Gastrocnemius medialis (tissue), 4 donors: ENCODE measurements around the gene KDM3B. TPM values are rescaled to one million over a fixed set of nuclear protein-coding genes. Genes with fewer than 3 reads are reported as not detected.

ENCODE experiments used
- ATAC-seq, 2 donors: fragments of 150-250 bp; one replicate each; pipeline ENCODE4 v1.9.1; 2016
- DNase-seq, 2 donors: peaks; one replicate each; pipeline ENCODE4 v3.0.0-alpha.2; 2019
- H3K27ac ChIP-seq, 4 donors: fragments of 200-600 bp; sonication (generic); 1 replicate in 1 of 4; 2 replicates in 3 of 4; pipeline ENCODE4 v1.5.1; 2016 to 2018; ENCODE audit warnings: mild to moderate bottlenecking in 2 of 4, moderate library complexity in 1 of 4
- H3K27me3 ChIP-seq, 3 donors: fragments of 200-600 bp; sonication (generic) in 2 of 3; 1 replicate in 1 of 3; 2 replicates in 2 of 3; pipeline versions ENCODE4 v1.5.1 to v1.6.0; 2016 to 2019; ENCODE audit warnings: mild to moderate bottlenecking in 1 of 3, moderate library complexity in 1 of 3
- H3K36me3 ChIP-seq, 2 donors: fragments of 200-600 bp; sonication (generic) in 1 of 2; one replicate each; pipeline ENCODE4 v1.5.1; 2017 to 2018
- H3K4me1 ChIP-seq, 2 donors: fragments of 200-600 bp; sonication (generic) in 1 of 2; one replicate each; pipeline ENCODE4 v1.5.1; 2016 to 2017; ENCODE audit warnings: mild to moderate bottlenecking in 2 of 2
- H3K4me3 ChIP-seq, 4 donors: fragments of 200-600 bp; sonication (generic) in 3 of 4; 1 replicate in 1 of 4; 2 replicates in 3 of 4; pipeline ENCODE4 v1.5.1; 2016 to 2019; ENCODE audit warnings: mild to moderate bottlenecking in 2 of 4
- H3K9me3 ChIP-seq, 3 donors: fragments of 200-600 bp; sonication (generic) in 2 of 3; 1 replicate in 1 of 3; 2 replicates in 2 of 3; pipeline ENCODE4 v1.5.1; 2016 to 2019
- POLR2A ChIP-seq, 2 donors: fragments of 450-650 bp; IDR thresholded peaks; one replicate each; pipeline ENCODE4 v1.6.1; 2017; ENCODE audit warnings: antibody characterized with exemption in 2 of 2, mild to moderate bottlenecking in 2 of 2, moderate library complexity in 2 of 2
- in situ Hi-C, 4 donors: fragments of 200-750 bp; cut with MboI; loops; one replicate each; pipeline versions ENCODE4 v1.15.0 to v1.8.0; 2017; ENCODE audit warnings: low sequenced_read_pairs in 4 of 4
- intact Hi-C: fragments of 100-400 bp; cut with DNase I; formaldehyde crosslinking; loops from one replicate; pipeline ENCODE4 v1.15.1; 2023; ENCODE audit warnings: low total_unique reads
- total RNA-seq, 4 donors: library from RNA; depleted of rRNA; stranded (reverse); fragments of >200 nt; gene quantifications; one replicate each; pipeline versions ENCODE4 v1.1.0 to v1.2.3, GENCODE V29; 2016
- TF ChIP-seq, protein P1 (sequence below), 5 experiments: fragments of 450-650 bp in 3 of 5; fragments of 200-600 bp in 2 of 5; sonication (generic) in 2 of 5; IDR thresholded peaks in 4 of 5; conservative IDR thresholded peaks in 1 of 5; 1 replicate in 4 of 5; 2 replicates in 1 of 5; pipeline ENCODE4 v1.5.1; 2016 to 2019; ENCODE audit warnings: antibody characterized with exemption in 5 of 5, mild to moderate bottlenecking in 3 of 5, moderate library complexity in 3 of 5

Gene KDM3B
- total RNA-seq, 4 donors from 2014 or later = 49.4 to 100 (median 74.2) TPM

DNA sequence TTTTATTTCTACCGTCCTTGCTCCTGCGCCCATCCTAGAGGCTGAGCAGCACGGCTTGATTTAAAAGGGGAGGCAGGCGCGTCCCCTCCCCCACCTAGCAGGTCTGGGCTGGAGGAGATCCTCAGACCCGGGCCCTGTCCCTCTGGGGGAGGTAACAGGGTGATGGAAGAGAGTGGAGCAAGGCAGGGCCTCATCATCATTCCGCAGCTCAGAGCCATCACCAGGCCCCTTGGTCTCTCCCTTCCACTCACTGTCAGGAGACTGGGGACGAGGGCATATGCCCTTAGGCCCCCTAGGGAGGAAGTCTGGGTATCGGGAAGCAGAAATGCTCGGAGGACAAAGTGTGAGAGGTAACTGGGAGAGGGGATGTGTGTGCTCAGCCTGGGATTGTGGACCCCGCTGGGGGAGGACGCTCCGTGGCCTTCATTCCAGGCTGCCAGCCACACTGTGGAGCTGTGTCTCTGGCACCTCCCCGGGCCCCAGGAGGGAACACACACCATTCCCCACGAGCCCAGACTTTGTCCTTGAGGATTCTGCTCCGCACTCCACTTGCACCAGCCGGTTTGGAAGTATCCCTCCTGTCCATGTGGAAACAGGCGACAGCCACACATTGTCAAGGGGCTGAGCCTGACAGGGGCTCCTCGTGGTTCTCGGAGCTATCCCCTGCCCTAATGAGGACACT, 87.1 kb downstream of the KDM3B start:
- Histone ChIP-seq H3K27me3 (no peaks in the 10 kb centered on the region), H3K9me3 (no peaks in the 10 kb centered on the region), H3K4me3 (peak overlapping the region; percentile 32 to 66 (median 54)), H3K36me3 (peaks cover 0 to 21% of the 10 kb centered on the region in 2 donors), H3K4me1 (peaks cover 11 to 14% of the 10 kb centered on the region in 2 donors), H3K27ac (peak overlapping the region in 1 of 4 donors; percentile 23)
- no peak for DNase-seq
- intact Hi-C loops (no loop called here), in situ Hi-C loops (loop anchor here in 1 of 4 donors (10.0 kb wide), 1 partner anchor 65 kb away; no protein-coding TSS in a partner anchor)
- ATAC-seq = no peak
- TF ChIP-seq POLR2A (IDR thresholded peaks at IDR 0.05) = no peak
- TF ChIP-seq, protein P1, sequence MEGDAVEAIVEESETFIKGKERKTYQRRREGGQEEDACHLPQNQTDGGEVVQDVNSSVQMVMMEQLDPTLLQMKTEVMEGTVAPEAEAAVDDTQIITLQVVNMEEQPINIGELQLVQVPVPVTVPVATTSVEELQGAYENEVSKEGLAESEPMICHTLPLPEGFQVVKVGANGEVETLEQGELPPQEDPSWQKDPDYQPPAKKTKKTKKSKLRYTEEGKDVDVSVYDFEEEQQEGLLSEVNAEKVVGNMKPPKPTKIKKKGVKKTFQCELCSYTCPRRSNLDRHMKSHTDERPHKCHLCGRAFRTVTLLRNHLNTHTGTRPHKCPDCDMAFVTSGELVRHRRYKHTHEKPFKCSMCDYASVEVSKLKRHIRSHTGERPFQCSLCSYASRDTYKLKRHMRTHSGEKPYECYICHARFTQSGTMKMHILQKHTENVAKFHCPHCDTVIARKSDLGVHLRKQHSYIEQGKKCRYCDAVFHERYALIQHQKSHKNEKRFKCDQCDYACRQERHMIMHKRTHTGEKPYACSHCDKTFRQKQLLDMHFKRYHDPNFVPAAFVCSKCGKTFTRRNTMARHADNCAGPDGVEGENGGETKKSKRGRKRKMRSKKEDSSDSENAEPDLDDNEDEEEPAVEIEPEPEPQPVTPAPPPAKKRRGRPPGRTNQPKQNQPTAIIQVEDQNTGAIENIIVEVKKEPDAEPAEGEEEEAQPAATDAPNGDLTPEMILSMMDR (IDR thresholded peaks at IDR 0.05 in 4 of 5, conservative IDR thresholded peaks at IDR 0.05 in 1 of 5) = no peak

DNA sequence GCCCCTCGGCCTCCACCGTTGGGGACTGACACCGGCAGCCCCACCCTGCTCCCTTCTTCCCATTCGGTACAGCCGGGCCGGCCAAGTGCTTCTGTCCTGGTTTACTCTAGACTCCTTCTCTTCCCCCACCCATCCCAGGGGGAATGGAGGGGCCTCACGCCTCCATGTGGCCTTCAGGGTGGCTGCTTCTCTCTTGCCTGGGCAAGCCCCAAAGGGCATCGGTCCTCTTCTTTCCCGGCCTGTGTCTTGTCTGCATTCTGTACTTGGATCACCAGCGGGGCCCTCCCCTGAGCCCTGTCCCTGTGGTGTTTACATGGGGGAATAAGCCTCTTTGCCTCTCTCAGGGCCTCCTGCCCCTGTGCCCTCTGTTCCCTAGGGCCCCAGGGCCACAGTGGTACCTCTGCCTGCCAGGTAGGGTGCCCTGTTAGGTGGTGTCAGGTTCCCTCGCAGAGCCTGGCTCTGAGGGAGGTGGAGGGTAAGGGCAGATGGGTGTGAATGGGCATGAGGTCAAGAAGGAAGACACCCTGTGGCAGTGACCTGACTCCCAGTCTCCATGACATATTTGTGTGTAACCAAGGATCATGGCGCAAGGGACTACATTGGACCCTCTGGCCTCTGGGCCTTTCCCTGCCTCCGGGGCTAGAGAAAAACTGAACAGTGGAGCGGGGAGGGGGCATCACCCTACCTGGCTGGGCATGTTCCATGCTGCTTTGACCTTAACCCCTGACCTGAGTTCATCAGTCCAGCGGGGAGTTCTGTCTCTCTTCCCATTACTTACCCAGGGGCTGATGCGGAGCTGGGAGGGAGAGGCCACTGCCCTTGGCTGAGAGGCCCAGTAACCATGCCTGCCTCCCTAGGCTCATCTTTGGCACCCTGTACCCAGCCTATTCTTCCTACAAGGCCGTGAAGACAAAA, 87.9 kb downstream of the KDM3B start:
- H3K36me3 ChIP-seq = peaks cover 0 to 13% of the 10 kb centered on the region in 2 donors
- in situ Hi-C loops = loop anchor here in 1 of 4 donors (10.0 kb wide), 1 partner anchor 64 kb away; no protein-coding TSS in a partner anchor
- no peak for ATAC-seq
- no peaks in the 10 kb centered on the region for H3K27me3 ChIP-seq
- H3K4me3 ChIP-seq = peak overlapping the region in 1 of 4 donors; percentile 55
- intact Hi-C loops = no loop called here
- H3K4me1 ChIP-seq = peaks cover 11 to 14% of the 10 kb centered on the region in 2 donors
- H3K9me3 ChIP-seq = no peaks in the 10 kb centered on the region
- no peak for DNase-seq
- no peak overlapping the region for H3K27ac ChIP-seq
- TF ChIP-seq, protein P1 (IDR thresholded peaks at IDR 0.05 in 4 of 5, conservative IDR thresholded peaks at IDR 0.05 in 1 of 5) = no peak
- TF ChIP-seq POLR2A (IDR thresholded peaks at IDR 0.05) = no peak

DNA sequence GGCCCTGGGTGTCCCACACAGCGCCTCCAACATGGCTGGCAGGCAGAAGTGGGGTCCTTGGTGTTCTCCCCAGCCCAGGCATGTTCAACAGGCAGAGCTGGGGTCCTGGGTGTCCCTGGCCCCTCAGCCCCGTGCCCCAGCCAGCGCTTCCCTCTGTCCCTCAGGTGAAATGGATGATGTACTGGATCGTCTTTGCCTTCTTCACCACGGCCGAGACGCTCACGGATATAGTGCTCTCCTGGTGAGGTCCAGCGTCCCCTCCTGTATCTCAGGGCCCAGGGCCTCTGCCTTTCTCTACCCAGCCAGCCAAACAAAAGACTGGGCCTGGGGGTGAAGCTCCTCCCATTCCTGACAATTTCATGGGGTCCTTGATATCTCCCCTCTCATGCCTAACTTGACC, 88.7 kb downstream of the KDM3B start:
- ATAC-seq (no peak), DNase-seq (no peak)
- Histone ChIP-seq H3K9me3 (no peaks in the 10 kb centered on the region), H3K27me3 (no peaks in the 10 kb centered on the region), H3K4me3 (no peak overlapping the region), H3K27ac (no peak overlapping the region), H3K4me1 (peaks cover 11 to 14% of the 10 kb centered on the region in 2 donors), H3K36me3 (peaks cover 0 to 5% of the 10 kb centered on the region in 2 donors)
- TF ChIP-seq POLR2A (IDR thresholded peaks at IDR 0.05) = no peak
- TF ChIP-seq, protein P1 (IDR thresholded peaks at IDR 0.05 in 4 of 5, conservative IDR thresholded peaks at IDR 0.05 in 1 of 5) = no peak
- intact Hi-C loops (no loop called here), in situ Hi-C loops (loop anchor here in 1 of 4 donors (10.0 kb wide), 1 partner anchor 64 kb away; no protein-coding TSS in a partner anchor)

DNA sequence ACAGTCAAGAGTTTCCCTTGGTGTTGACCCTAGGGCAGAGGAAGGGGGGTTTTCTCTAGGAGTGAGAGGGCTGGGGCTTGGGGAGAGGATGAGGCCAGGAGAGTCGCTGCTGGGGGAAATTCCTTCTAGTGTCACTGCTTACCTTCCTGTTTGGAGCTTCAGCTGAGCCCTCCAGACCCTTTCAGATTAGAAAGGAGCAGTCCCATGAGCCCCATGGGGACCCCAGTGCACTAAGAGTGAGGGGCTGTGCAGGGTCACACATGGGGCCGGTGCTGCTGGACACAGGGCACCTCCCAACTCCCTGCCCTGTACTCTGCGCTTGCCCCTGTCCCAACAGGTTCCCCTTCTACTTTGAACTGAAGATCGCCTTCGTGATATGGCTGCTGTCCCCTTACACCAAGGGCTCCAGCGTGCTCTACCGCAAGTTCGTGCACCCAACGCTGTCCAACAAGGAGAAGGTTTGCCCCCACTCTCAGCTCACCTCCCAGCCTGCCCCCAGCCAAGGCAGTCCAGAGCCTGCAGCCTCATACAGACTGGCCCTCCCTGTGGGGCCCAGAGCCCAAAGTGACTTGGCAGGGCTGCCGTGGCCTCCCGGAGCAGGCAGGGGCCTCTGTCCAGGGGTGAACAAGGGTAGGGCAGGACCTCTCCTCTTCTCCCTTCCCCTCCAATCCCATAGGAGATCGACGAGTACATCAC, 91.7 kb downstream of the KDM3B start:
- DNase-seq (no peak), ATAC-seq (no peak)
- H3K4me3 ChIP-seq = no peak overlapping the region
- intact Hi-C loops = no loop called here
- TF ChIP-seq POLR2A (IDR thresholded peaks at IDR 0.05) = no peak
- TF ChIP-seq, protein P1 (IDR thresholded peaks at IDR 0.05 in 4 of 5, conservative IDR thresholded peaks at IDR 0.05 in 1 of 5) = no peak
- in situ Hi-C loops = loop anchor here in 1 of 4 donors (10.0 kb wide), 1 partner anchor 61 kb away; no protein-coding TSS in a partner anchor
- no peaks in the 10 kb centered on the region for H3K36me3 ChIP-seq
- H3K9me3 ChIP-seq = no peaks in the 10 kb centered on the region
- peaks cover 3% of the 10 kb centered on the region in 2 donors for H3K4me1 ChIP-seq
- no peak overlapping the region for H3K27ac ChIP-seq
- no peaks in the 10 kb centered on the region for H3K27me3 ChIP-seq
